Mesothelial cell of epicardium (in vitro differentiated cells): Measurements from ENCODE around the gene CMSS1. TPM values are rescaled to one million over a fixed set of nuclear protein-coding genes. Genes with fewer than 3 reads are reported as not detected.

Source experiments
- DNase-seq, 2 experiments: peaks; one replicate each; pipeline ENCODE4 v3.0.0; 2021; ENCODE audit warnings: low spot score in 2 of 2; ENCODE audit not compliant: unreplicated experiment in 2 of 2
- H3K27ac Mint-ChIP-seq: 2 replicates; pipeline ENCODE4 v1.8.0; 2021; ENCODE audit warnings: mixed read lengths
- H3K27me3 Mint-ChIP-seq: 2 replicates; pipeline ENCODE4 v1.8.0; 2021; ENCODE audit warnings: low read depth, mixed read lengths
- H3K36me3 Mint-ChIP-seq: 2 replicates; pipeline ENCODE4 v1.8.0; 2021; ENCODE audit warnings: mixed read lengths
- H3K4me1 Mint-ChIP-seq: 2 replicates; pipeline ENCODE4 v1.8.0; 2021; ENCODE audit warnings: mixed read lengths
- H3K4me3 Mint-ChIP-seq: 2 replicates; pipeline ENCODE4 v1.8.0; 2021; ENCODE audit warnings: mild to moderate bottlenecking, moderate library complexity, mixed read lengths
- H3K9me3 Mint-ChIP-seq: 2 replicates; pipeline ENCODE4 v1.8.0; 2021; ENCODE audit warnings: mixed read lengths
- total RNA-seq: library from RNA; stranded (reverse); gene quantifications from 3 replicates; pipeline ENCODE4 v1.2.1, GENCODE V29; 2021
- TF ChIP-seq, protein P1 (sequence below): fragments of 200-600 bp; sonication (generic); IDR thresholded peaks from one replicate; pipeline ENCODE4 v1.5.0; 2021; ENCODE audit warnings: antibody characterized with exemption; ENCODE audit not compliant: unreplicated experiment

CMSS1 gene
- total RNA-seq, 1 donor from 2014 or later: 30.0 TPM

GRCh38 chr3:100069472-100069871, 251.8 kb downstream of the CMSS1 start:
- no peak for DNase-seq
- no peaks in the 10 kb centered on the region for H3K27me3 Mint-ChIP-seq
- peaks cover 19% of the 10 kb centered on the region for H3K4me1 Mint-ChIP-seq
- H3K4me3 Mint-ChIP-seq: no peak overlapping the region
- TF ChIP-seq, protein P1, sequence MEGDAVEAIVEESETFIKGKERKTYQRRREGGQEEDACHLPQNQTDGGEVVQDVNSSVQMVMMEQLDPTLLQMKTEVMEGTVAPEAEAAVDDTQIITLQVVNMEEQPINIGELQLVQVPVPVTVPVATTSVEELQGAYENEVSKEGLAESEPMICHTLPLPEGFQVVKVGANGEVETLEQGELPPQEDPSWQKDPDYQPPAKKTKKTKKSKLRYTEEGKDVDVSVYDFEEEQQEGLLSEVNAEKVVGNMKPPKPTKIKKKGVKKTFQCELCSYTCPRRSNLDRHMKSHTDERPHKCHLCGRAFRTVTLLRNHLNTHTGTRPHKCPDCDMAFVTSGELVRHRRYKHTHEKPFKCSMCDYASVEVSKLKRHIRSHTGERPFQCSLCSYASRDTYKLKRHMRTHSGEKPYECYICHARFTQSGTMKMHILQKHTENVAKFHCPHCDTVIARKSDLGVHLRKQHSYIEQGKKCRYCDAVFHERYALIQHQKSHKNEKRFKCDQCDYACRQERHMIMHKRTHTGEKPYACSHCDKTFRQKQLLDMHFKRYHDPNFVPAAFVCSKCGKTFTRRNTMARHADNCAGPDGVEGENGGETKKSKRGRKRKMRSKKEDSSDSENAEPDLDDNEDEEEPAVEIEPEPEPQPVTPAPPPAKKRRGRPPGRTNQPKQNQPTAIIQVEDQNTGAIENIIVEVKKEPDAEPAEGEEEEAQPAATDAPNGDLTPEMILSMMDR: no peak
- no peaks in the 10 kb centered on the region for H3K36me3 Mint-ChIP-seq
- H3K9me3 Mint-ChIP-seq: no peaks in the 10 kb centered on the region
- peak overlapping the region; percentile 34 for H3K27ac Mint-ChIP-seq

GRCh38 chr3:100072326-100073048, 254.8 kb downstream of the CMSS1 start:
- Mint-ChIP-seq H3K27me3 (no peaks in the 10 kb centered on the region), H3K36me3 (no peaks in the 10 kb centered on the region), H3K27ac (peak overlapping the region; percentile 26), H3K9me3 (no peaks in the 10 kb centered on the region), H3K4me1 (peaks cover 45% of the 10 kb centered on the region), H3K4me3 (no peak overlapping the region)
- no peak for DNase-seq
- TF ChIP-seq, protein P1: no peak

GRCh38 chr3:100073049-100073713, 255.5 kb downstream of the CMSS1 start:
- DNase-seq: no peak
- Mint-ChIP-seq H3K27me3 (no peaks in the 10 kb centered on the region), H3K27ac (peak overlapping the region; percentile 99), H3K4me1 (peaks cover 45% of the 10 kb centered on the region), H3K9me3 (no peaks in the 10 kb centered on the region), H3K4me3 (no peak overlapping the region), H3K36me3 (no peaks in the 10 kb centered on the region)
- TF ChIP-seq, protein P1: no peak

DNA sequence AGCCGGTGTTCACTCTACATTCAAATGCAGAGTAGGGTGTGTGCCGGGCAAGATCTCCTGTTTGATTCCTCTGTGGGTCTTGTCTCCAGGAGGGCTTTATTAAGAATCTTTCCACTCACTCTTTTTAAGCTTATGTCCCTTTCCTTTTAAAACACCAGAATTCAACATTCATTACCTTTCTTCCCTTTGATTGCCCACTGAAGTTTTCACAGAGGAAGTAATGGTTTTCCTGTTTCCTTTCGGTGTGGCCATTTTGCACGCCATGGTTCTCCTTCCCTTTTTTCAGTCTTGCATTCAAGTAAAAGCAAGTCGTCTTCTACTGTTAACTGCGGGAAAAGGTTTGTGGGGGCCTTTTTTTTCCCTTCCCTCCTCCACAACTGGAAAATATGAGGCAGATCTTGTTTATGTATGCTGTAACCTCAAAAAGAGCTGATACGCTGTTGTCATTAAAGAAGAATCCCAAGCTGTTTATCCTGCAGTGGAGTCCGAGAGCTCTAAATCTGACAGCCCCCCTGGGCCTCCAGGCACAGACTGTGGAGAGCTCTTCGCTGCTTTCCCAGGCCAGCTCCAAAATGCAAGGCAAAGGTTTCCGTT, 256.1 kb downstream of the CMSS1 start:
- H3K4me3 Mint-ChIP-seq: peak overlapping the region; percentile 49
- peak overlapping the region; percentile 99 for H3K27ac Mint-ChIP-seq
- TF ChIP-seq, protein P1: no peak
- peaks cover 44% of the 10 kb centered on the region for H3K4me1 Mint-ChIP-seq
- no peaks in the 10 kb centered on the region for H3K36me3 Mint-ChIP-seq
- no peaks in the 10 kb centered on the region for H3K27me3 Mint-ChIP-seq
- H3K9me3 Mint-ChIP-seq: no peaks in the 10 kb centered on the region
- peak in 1 of 2 experiments; percentile 45 for DNase-seq

- TF ChIP-seq, protein P1: no peak
- H3K27ac Mint-ChIP-seq: peak overlapping the region; percentile 80
- no peaks in the 10 kb centered on the region for H3K36me3 Mint-ChIP-seq
- no peaks in the 10 kb centered on the region for H3K27me3 Mint-ChIP-seq
- peaks cover 37% of the 10 kb centered on the region for H3K4me1 Mint-ChIP-seq
- H3K9me3 Mint-ChIP-seq: no peaks in the 10 kb centered on the region
- DNase-seq: no peak
- H3K4me3 Mint-ChIP-seq: no peak overlapping the region
Measured at GRCh38 chr3:100075196-100075595, 257.5 kb downstream of the CMSS1 start.
